ENCODE measurements around the gene GRIN2C. TPM values are rescaled to one million over a fixed set of nuclear protein-coding genes. Genes with fewer than 3 reads are reported as not detected.

Gene GRIN2C
- total RNA-seq, 3 donors from 2014 or later: 0.08 TPM; not detected in 2

- ATAC-seq (no peak), DNase-seq (no peak)
- Mint-ChIP-seq H3K9me3 (no peaks in the 10 kb centered on the region), H3K4me1 (ENCODE audit: low read depth) (no peaks in the 10 kb centered on the region), H3K4me3 (no peak overlapping the region), H3K27me3 (ENCODE audit: low read depth) (no peaks in the 10 kb centered on the region), H3K36me3 (ENCODE audit: insufficient read depth) (peaks cover 19% of the 10 kb centered on the region)
Observed at GRCh38 chr17:74805591-74805991, 54.1 kb downstream of the GRIN2C start.

- no peak overlapping the region for H3K4me3 Mint-ChIP-seq
- ATAC-seq (no peak), DNase-seq (no peak)
- H3K27me3 Mint-ChIP-seq (ENCODE audit: low read depth): no peaks in the 10 kb centered on the region
- H3K36me3 Mint-ChIP-seq (ENCODE audit: insufficient read depth): peaks cover 20% of the 10 kb centered on the region
- no peaks in the 10 kb centered on the region for H3K4me1 Mint-ChIP-seq (ENCODE audit: low read depth)
- no peaks in the 10 kb centered on the region for H3K9me3 Mint-ChIP-seq
Observed at GRCh38 chr17:74804683-74805082, 55.0 kb downstream of the GRIN2C start.

DNA sequence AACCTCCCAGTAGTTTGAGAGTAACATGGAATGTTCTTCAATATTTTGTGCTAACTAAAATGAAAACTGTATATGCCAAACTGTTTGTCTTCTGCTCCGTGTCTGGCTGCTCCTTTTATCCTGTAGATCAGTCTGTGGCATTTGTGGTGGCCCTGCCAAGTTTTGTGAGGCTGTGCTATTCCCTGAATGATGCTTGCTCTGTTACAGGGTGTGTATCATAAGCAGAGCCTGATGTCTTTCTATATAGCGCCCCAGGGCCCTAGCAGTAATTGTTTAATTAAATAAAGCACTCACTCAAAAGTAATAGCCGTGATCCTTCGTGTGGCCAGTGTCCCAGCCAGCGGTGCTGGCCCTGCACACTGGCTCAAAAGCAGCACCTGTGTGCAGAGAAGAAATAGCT, 55.7 kb downstream of the GRIN2C start:
- peaks cover 23% of the 10 kb centered on the region for H3K36me3 Mint-ChIP-seq (ENCODE audit: insufficient read depth)
- no peak for DNase-seq
- no peaks in the 10 kb centered on the region for H3K4me1 Mint-ChIP-seq (ENCODE audit: low read depth)
- no peak for ATAC-seq
- H3K4me3 Mint-ChIP-seq: no peak overlapping the region
- H3K9me3 Mint-ChIP-seq: no peaks in the 10 kb centered on the region
- H3K27me3 Mint-ChIP-seq (ENCODE audit: low read depth): no peaks in the 10 kb centered on the region

DNA sequence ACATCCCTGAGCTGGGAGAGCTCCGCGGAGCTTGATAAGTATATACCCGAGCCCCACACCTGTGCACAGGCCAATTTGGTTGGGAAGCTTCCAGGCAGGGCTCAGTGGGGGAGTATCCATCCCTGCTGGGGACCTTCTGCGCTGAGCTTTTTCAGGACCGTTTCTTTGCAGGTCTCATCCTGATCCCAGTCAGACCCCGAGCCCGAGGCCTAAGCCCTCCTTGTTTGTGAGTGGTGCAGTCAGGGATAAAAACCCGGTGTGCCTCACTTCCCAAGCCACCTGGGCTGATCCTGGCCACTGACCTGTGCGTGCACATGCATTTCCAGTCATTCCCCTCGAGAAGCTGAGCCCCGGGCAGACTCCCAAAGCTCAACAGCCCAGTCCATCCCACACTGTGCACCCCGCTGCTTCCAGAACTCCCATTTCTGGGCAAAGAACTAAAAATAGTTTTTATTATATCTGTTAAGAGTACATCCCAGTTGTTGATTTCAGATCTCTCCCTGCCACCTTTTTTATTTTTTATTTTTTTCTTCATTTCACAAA, 56.2 kb downstream of the GRIN2C start:
- Mint-ChIP-seq H3K27me3 (ENCODE audit: low read depth) (no peaks in the 10 kb centered on the region), H3K9me3 (no peaks in the 10 kb centered on the region), H3K4me1 (ENCODE audit: low read depth) (no peaks in the 10 kb centered on the region), H3K4me3 (no peak overlapping the region), H3K36me3 (ENCODE audit: insufficient read depth) (peaks cover 26% of the 10 kb centered on the region)
- DNase-seq (no peak), ATAC-seq (no peak)

GRCh38 chr17:74801896-74802295, 57.8 kb downstream of the GRIN2C start:
- Mint-ChIP-seq H3K4me1 (ENCODE audit: low read depth) (no peaks in the 10 kb centered on the region), H3K36me3 (ENCODE audit: insufficient read depth) (peaks cover 22% of the 10 kb centered on the region), H3K27me3 (ENCODE audit: low read depth) (no peaks in the 10 kb centered on the region), H3K4me3 (no peak overlapping the region), H3K9me3 (no peaks in the 10 kb centered on the region)
- DNase-seq: no peak
- no peak for ATAC-seq

DNA sequence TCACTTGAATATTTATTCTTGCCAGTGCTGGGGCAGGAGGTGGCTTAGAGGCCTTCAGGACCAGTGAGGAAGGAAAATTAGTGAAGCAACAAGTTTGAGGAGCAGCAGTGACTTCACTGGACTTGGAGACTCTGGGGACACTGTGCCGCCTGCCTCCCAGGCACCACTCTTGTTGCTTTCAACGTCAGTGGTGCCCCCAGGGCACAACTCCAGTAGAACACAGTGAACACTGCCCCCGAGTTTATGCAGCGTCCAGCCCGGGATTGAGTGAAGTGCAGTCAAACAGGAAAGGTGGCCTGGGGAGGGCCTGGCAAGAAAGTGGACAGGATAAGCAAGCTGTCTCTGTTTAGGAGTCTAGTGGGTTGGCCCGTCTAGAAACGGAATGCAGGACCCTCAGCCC, 59.2 kb downstream of the GRIN2C start:
- Mint-ChIP-seq H3K36me3 (ENCODE audit: insufficient read depth) (peaks cover 28% of the 10 kb centered on the region), H3K27me3 (ENCODE audit: low read depth) (no peaks in the 10 kb centered on the region), H3K9me3 (no peaks in the 10 kb centered on the region), H3K4me3 (no peak overlapping the region), H3K4me1 (ENCODE audit: low read depth) (no peaks in the 10 kb centered on the region)
- DNase-seq (no peak), ATAC-seq (no peak)

DNA sequence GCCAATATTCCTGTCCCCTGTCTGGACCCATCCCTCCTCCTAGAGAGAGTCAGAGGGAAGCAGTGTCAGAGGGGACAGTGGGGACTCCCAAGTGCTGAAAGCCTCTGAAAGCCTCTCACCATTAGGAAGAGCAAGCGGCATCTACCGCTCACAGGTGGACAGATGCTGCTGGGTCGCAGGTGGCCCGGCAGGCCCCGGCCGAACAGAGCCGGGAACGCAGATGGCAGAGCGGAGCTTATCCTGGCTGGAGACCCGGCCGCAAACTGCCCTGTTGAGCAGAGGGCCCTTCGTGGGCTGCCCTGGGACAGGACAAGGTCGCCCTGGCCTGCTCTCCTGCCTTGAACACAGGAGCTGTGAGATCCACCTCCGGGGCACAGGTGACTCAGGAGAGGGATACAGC, 60.6 kb downstream of the GRIN2C start:
- no peak for DNase-seq
- peaks cover 26% of the 10 kb centered on the region for H3K36me3 Mint-ChIP-seq (ENCODE audit: insufficient read depth)
- no peaks in the 10 kb centered on the region for H3K27me3 Mint-ChIP-seq (ENCODE audit: low read depth)
- no peaks in the 10 kb centered on the region for H3K9me3 Mint-ChIP-seq
- no peaks in the 10 kb centered on the region for H3K4me1 Mint-ChIP-seq (ENCODE audit: low read depth)
- no peak for ATAC-seq
- no peak overlapping the region for H3K4me3 Mint-ChIP-seq

DNA sequence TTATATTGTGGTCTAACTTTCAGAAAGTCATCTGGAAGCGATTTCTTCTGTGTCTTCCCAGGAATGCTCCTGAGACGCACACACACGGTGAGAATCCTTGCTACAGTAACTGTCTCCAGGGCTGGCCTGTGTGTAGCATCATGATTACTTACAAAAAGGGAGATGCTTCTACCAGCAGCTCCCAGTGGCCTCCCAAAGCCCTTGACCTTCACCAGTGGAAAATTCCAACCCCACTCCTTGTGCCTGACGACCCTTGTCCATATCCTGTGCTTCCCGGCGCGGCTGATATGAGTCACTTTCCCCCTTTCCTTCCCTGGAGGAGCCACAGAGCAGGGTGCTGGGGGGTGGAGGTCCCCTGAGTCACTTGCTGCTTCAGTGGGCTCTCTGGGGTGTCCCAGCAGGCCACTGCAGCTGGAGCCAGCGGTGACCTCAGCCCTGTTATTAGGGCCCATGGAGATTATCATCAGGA, 61.4 kb downstream of the GRIN2C start:
- DNase-seq (no peak), ATAC-seq (no peak)
- no peaks in the 10 kb centered on the region for H3K4me1 Mint-ChIP-seq (ENCODE audit: low read depth)
- H3K4me3 Mint-ChIP-seq: no peak overlapping the region
- no peaks in the 10 kb centered on the region for H3K27me3 Mint-ChIP-seq (ENCODE audit: low read depth)
- H3K36me3 Mint-ChIP-seq (ENCODE audit: insufficient read depth): peaks cover 26% of the 10 kb centered on the region
- H3K9me3 Mint-ChIP-seq: no peaks in the 10 kb centered on the region

DNA sequence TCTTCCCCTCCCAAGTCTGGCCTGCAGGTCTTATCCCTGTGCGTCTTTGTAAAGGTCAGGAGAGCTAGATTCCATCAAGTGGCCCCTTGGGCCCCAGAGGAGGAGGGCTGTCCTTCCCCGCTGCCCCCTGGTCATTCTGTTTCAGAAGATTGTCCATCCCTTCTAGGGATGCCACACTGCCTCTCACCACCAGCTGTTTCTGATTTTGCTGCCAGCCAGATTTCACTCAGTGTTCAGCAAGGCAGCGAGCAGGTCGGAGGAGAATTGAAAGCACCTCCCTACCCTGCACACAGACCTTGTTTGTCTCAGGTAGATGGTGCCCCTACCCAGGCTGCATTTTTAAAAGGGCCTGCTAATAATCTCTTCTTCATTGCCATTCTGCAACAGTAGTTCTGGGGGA, 61.9 kb downstream of the GRIN2C start:
- Mint-ChIP-seq H3K4me3 (no peak overlapping the region), H3K27me3 (ENCODE audit: low read depth) (no peaks in the 10 kb centered on the region), H3K4me1 (ENCODE audit: low read depth) (no peaks in the 10 kb centered on the region), H3K9me3 (no peaks in the 10 kb centered on the region), H3K36me3 (ENCODE audit: insufficient read depth) (peaks cover 30% of the 10 kb centered on the region)
- no peak for DNase-seq
- ATAC-seq: no peak

GRCh38 chr17:74796866-74797265, 62.8 kb downstream of the GRIN2C start:
- Mint-ChIP-seq H3K9me3 (no peaks in the 10 kb centered on the region), H3K27me3 (ENCODE audit: low read depth) (no peaks in the 10 kb centered on the region), H3K4me1 (ENCODE audit: low read depth) (no peaks in the 10 kb centered on the region), H3K4me3 (no peak overlapping the region), H3K36me3 (ENCODE audit: insufficient read depth) (peaks cover 31% of the 10 kb centered on the region)
- DNase-seq: no peak
- no peak for ATAC-seq

- no peak for ATAC-seq
- no peak for DNase-seq
- Mint-ChIP-seq H3K27me3 (ENCODE audit: low read depth) (no peaks in the 10 kb centered on the region), H3K4me1 (ENCODE audit: low read depth) (peaks cover 4% of the 10 kb centered on the region), H3K9me3 (no peaks in the 10 kb centered on the region), H3K36me3 (ENCODE audit: insufficient read depth) (peaks cover 33% of the 10 kb centered on the region), H3K4me3 (no peak overlapping the region)
Observed at GRCh38 chr17:74796211-74796610, 63.5 kb downstream of the GRIN2C start.

- ATAC-seq: no peak
- H3K27me3 Mint-ChIP-seq (ENCODE audit: low read depth): no peaks in the 10 kb centered on the region
- H3K36me3 Mint-ChIP-seq (ENCODE audit: insufficient read depth): peaks cover 32% of the 10 kb centered on the region
- no peaks in the 10 kb centered on the region for H3K9me3 Mint-ChIP-seq
- peaks cover 11% of the 10 kb centered on the region for H3K4me1 Mint-ChIP-seq (ENCODE audit: low read depth)
- DNase-seq: no peak
- no peak overlapping the region for H3K4me3 Mint-ChIP-seq
Observed at GRCh38 chr17:74795327-74796020, 64.2 kb downstream of the GRIN2C start.

GRCh38 chr17:74792586-74793105, 67.0 kb downstream of the GRIN2C start:
- no peak overlapping the region for H3K4me3 Mint-ChIP-seq
- H3K27me3 Mint-ChIP-seq (ENCODE audit: low read depth): no peaks in the 10 kb centered on the region
- peaks cover 31% of the 10 kb centered on the region for H3K36me3 Mint-ChIP-seq (ENCODE audit: insufficient read depth)
- DNase-seq (no peak), ATAC-seq (no peak)
- H3K4me1 Mint-ChIP-seq (ENCODE audit: low read depth): peaks cover 20% of the 10 kb centered on the region
- H3K9me3 Mint-ChIP-seq: no peaks in the 10 kb centered on the region

All from activated T-cell treated with anti-CD3 and anti-CD28 coated beads, Interleukin-2, amount 50 U/mL, for 4 hours (primary cell).